ENCODE data around the gene COL6A2. TPM values are rescaled to one million over a fixed set of nuclear protein-coding genes. Genes with fewer than 3 reads are reported as not detected.
A peak's percentile ranks its signal among the peaks of the same experiment; 100 is the strongest.

COL6A2 gene
- total RNA-seq, 1 donor from 2014 or later: 735 TPM

DNA sequence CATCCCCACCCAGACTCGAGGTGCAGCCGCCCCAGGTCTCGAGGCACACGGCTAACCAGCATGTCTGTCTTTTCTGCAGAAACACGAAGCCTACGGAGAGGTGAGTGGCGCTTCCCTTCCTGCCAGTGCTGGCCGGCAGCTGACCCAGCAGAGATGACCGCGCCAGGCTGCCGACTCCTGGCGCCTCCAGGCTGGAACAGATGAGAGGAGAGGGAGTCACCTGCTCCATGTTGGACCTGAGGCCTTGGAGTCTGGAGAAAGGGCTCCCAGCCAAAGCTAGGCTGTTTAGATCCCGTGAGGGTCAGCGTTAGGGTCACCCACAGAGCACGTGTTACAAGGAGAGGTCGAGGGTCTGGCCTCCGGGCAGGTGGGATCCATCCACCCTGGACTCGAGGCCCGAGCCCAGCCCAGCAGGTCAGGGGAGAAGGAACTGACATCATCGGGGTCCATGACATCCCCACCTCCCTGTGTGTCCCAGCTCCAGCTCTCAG, 14.9 kb downstream of the COL6A2 start:
- DNase-seq (ENCODE audit: low spot score): peak; percentile 84

DNA sequence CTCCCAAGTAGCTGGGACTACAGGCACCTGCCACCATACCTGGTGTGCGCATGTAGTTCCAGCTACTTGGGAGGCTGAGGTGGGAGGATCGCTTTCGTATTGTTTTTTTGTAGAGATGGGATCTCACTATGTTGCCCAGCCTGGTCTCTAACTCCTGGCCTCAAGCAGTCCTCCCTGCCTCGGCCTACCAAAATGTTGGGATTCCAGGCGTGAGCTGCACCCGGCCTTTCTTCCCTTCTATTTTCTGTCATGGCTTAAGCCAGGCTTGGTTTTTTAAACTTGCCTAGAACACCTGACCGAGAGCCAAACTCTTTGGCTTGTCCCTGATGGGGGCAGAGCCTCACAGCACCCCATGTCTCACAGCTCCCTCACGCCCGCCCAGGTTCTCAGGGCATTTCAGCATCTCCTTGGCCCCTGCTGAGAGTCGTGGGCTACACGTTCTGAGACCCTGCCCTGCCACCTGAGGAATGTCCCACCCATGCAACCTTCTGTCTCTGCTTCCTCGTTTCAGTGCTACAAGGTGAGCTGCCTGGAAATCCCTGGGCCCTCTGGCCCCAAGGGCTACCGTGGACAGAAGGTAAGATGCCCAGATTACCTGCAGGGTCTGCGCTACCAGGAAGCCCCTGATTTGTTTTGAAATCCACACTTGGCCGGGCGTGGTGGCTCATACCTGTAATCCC, 15.7 kb downstream of the COL6A2 start:
- peak; percentile 45 for DNase-seq (ENCODE audit: low spot score)

DNA sequence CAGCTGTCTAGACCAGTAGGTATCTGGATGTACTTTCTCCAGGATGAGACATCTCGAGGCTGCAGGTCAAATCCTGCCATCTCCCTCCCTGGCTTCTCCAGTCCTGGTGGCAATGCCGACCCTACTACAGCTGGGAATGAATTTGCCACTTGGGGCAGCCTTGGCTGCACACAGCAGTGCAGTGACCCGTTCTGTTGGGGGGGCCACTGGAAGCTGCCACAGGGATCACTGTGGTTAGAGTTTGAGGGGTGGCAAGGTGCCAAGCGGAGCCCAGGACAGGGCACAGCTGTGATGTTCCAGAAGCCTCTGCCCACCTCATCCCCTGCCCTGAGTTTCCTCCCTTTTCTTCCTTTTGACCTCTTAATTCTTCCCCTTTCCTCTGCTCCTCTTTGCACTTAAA, 17.1 kb downstream of the COL6A2 start:
- peak; percentile 53 for DNase-seq (ENCODE audit: low spot score)

DNA sequence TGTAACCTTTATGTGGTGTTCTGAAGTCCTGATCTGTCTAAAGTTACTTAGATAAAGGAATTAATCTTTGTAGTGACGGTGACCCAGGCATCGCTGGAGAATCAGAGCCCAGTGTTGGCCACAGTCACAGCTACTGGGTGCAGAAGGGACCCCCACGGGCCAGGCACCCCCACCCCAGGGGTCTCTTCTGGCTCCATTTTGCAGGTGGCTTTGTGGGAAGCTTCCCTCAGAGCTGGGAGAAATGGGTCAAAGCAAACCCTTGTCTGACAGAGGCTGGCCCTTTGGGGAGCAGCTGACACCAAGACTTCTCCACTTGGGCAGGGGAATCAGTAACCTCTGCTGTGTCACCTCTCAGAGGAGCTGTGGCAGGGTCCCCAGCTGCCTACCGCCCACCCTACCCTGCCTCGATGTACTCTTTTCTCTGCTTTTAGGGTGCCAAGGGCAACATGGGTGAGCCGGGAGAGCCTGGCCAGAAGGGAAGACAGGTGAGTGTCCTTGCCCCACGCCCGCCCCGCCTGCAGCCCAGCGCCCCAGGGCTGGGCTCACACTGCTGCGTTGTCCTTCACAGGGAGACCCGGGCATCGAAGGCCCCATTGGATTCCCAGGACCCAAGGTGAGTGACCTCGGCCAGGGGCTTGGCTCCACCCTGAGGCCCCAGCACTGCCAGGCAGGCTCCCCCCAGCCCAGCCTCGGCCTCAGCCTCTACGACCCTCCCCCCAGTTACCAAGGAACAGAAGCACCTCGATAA, 17.7 kb downstream of the COL6A2 start:
- peak; percentile 60 for DNase-seq (ENCODE audit: low spot score)

DNA sequence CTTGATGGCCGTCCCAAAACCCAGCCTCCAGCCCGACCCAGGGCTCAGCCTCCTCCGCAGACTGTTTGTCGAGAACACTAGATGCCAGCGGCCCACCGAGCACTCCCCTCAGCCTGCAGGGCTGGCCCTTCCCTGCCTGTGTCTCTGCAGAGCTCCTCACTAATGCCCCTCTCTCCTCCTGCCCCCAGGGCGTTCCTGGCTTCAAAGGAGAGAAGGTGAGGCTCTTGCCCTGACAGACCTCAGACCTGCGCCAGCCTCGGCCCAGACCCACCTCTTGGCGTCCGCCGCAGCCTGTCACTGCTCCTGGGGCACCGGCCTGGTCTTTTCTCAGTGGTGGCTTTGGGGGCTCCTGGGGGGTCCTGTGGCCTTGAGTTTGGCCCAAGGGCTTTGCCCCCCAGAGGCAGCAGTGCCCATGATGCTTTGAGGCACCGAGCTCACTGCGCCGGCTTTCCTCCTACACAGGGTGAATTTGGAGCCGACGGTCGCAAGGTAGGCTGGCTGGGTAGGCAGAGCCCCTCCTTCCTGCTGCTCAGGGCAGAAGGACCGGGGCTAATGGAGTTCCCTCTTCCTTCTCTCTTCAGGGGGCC, 18.4 kb downstream of the COL6A2 start:
- peak; percentile 87 for DNase-seq (ENCODE audit: low spot score)

DNA sequence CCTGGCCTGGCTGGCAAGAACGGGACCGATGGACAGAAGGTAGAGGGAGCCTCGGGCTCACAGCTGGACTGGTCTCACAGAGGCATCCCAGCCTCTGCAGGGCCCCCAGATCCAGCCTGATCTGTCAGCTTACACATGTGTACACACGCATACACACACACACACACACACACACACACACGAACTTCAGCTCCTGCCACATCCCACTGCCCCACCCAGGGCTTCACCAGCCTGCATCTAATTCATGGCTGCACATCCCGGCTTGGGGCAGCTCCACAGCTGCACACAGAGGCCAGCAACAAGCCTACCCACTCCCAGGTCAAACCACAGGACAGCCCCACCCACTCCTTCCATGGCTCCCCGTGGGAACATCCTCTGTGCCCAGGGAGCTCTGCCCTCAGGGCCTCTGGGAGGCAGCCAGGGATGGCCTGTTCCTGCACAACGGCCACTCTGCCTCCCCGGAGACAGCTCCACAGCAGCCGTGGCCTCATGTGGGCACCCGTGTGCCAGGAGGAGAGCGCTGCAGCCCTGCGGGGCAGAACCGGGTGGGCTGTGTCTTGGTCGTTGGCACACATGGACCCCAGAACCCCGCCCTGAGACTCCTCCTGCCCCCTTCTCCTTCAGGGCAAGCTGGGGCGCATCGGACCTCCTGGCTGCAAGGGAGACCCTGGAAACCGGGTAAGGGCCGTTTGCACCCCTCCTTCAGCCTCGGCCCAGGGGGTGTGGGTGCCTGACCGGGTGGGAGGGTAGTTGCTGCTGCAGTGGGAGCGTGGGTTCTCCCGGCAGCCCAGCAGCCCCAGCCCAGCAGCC, 19.1 kb downstream of the COL6A2 start:
- peak; percentile 85 for DNase-seq (ENCODE audit: low spot score)

DNA sequence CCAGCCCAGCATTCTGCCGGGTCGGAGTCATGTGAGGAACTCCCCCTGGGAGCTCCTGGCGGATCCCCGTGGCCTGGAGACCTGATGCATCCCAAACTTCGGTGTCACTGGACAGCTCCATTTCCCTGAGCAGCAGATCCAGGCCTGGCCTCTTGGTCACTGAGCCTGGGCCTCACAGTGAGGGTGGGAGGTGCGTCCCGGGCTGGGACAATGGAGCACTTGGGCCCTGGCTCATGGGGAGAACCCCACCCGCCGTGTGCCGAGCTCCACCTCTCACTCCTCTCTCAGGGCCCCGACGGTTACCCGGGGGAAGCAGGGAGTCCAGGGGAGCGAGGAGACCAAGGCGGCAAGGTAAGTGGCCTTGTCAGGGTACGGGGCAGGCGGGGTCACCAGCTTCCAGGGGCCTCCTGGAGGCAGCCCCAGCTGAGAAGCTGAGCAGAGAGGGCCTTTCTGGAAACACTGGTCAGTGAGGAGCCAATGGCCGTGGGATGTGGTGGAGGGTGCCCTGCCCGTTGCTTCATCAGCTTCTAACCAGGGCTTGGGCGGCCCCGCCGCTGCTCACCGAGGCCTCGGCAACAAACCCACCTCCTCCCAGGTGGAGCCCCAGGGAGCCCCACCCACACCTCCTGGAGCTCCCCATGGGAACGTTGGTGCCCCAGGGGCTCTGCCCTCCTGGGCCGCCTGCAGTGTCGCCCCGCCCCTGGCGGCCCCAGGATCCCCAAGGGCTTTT, 19.8 kb downstream of the COL6A2 start:
- DNase-seq (ENCODE audit: low spot score): peak; percentile 89

DNA sequence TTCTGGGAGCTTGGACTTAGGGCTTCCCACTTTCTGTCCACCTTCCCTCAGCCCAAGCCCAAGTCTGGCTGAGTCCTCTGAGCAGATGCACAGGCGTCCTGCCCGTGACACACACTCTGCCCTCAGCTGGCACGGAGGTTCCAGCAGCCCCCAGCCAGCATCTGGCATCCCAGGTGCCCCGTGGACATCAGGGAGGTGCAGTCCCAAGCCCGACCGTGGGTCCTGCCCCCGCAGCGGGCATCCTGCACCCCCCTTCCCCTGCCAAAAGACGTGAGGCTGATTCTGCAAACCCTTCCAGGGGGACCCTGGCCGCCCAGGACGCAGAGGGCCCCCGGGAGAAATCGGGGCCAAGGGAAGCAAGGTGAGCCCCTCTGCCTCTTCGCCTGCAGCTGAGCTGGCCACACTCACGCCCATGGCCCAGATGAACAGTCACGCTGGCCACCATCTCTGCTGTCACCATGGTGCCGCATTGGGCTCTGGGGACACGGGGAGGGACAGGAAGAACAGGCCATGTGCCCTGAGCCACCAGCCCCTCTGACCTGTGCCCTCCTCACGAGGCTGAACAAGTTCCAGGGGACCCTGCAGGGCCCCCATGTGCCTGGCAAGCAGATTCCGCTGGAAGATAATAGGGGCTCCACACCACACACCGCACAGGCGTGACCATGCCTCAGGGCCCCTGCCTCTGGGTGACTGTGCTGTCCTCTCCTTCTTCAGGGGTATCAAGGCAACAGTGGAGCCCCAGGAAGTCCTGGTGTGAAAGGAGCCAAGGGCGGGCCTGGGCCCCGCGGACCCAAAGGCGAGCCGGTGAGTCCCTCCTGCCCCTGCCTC, 20.6 kb downstream of the COL6A2 start:
- peak; percentile 88 for DNase-seq (ENCODE audit: low spot score)

DNA sequence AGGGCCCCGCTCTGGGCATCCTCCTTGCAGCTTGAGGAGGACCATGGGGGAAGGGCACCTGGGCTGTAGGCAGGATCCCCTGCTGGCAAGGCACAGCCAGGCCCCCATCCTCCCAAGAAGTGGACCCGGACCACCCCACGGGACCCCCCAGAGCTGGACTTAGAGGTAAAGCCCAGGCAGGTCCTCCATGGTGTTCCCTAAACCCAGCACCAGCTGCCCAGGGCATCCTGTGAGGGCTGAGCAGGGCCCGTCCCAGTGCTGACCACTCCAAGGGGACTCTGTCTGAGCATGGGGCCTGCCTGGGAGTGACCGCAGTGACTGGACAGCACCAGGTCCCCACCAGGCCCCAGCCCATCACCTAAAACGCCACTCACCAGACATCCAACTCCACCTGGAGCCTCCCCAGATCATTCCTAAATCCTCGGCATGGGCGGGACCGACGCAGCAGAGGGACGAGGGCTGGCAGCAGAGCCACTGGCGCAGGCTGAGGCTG, 21.3 kb downstream of the COL6A2 start:
- DNase-seq (ENCODE audit: low spot score): peak; percentile 81

DNA sequence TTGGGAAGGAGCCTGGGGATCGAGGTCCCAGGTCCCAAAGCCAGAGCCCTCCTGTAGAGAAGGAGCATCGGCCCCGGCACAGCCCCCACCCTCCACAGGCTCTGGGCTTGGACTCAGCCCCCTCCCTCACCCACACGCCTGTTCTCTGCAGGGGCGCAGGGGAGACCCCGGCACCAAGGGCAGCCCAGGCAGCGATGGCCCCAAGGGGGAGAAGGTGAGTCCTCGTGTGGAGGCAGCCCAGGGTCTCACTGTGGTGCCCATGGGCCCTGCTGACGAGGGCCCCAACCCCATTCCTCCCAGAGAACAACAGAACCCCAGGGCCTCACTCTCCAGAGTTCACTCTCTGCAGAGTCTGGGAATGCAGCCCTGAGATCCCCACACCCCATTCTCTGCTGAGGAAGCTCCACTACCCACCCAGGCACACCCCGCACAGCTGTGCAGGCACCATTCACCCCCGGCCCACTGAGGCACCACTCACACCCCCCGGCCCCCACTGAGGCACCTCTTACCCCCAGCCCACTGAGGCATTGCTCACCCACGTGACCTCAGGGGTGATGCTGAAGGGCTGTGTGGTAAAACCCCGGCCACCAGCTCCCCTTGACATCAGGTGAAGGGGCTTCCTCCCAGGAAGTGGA, 21.8 kb downstream of the COL6A2 start:
- peak; percentile 72 for DNase-seq (ENCODE audit: low spot score)

DNA sequence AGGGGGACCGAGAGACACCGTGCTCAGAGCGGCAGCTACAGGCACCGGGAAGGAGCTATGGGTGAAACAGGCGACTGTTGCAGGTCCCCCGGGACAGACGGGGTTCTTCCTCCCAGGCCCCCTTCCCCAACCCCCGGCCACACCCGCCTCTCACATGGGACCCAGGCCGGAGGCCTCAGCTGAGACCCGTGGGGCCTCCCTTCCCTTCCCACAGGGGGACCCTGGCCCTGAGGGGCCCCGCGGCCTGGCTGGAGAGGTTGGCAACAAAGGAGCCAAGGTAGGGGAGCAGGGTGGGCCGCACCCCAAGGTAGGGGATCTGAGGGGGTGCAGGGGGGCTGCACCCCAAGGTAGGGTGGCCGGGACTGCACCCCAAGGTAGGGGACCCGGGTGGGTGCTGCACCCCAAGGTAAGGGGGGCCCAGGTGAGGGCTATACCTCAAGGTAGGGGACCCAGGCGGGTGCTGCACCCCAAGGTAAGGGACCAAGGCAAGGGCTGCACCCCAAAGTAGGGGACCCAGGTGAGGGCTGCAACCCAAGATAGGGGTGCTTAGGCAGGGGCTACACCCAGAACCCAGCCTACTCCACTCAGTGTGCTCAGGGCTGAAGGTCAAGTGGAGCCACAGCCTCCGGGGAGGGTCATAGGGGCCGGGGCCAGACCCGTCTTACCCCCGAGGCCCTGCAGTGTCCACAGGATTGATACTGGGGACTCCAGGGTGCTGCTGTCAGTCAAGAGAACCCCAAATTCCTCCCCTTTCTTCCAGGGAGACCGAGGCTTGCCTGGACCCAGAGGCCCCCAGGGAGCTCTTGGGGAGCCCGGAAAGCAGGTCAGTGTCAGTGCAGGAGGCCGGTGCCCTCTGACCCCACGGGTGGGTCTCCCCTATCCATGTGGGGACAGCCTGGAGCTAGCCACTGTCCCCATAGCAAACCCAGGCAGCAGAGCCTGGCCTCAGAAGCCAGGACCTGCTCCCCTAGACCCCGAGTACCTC, 22.7 kb downstream of the COL6A2 start:
- DNase-seq (ENCODE audit: low spot score): peak; percentile 81

DNA sequence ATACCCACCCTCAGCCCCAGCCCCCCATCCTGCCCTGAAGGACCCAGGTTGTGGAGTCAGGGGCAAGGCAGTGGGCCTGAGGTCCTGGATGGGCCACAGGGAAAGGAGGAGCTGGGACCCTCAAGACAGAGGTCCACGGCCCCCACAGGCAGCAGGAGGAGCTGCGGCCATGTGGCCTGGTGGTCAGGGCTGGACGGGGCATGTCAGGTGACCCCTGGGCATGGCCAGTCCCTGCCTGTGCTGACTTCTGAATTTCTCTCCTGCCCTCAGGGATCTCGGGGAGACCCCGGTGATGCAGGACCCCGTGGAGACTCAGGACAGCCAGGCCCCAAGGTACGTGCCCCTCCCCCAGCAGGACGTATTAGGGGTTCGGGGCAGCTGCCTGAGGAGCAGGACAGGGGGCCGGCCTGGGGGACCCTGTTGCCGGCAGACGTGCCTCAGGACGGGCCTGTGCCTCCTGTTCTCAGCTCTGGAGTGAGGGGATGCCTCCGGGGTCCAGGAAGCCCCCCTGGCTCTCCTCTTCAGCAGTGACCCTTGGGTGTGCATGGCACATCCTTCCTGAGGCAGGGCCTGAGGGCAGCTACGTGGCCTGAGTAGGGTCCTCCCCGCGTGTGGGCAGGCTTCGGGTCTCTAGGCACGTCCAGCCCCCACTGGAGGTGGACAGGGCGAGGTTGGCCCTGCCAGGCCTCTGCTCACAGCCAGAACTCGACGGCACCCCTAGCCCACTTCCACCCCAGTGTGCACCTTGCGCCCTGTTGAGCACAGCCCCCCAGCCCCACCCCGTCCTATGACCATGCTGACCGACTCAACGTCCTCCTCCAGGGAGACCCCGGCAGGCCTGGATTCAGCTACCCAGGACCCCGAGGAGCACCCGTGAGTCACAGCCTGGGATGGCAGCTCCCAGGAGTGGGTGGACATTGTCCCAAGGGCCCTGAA, 23.6 kb downstream of the COL6A2 start:
- DNase-seq (ENCODE audit: low spot score): peak; percentile 84

DNA sequence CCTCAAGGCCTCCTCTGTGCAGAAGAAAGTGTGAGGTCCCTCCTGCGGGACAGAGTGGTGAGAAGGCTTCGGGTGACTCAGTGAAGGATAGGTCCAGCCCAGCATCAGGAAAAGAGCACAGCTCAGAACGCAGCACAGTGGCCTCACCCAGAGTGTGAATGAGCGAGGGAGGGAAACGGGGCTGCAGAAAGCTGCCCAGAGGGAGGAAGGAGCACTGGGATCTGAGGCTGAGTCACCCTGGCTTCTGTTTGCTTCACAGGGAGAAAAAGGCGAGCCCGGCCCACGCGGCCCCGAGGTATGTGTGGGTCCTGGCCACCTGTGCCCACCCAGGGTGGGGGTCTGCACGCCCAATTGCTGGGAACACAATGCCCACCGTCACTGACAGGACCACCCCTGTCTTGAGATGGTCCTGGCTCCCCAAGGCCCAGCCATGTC, 24.3 kb downstream of the COL6A2 start:
- peak; percentile 85 for DNase-seq (ENCODE audit: low spot score)

DNA sequence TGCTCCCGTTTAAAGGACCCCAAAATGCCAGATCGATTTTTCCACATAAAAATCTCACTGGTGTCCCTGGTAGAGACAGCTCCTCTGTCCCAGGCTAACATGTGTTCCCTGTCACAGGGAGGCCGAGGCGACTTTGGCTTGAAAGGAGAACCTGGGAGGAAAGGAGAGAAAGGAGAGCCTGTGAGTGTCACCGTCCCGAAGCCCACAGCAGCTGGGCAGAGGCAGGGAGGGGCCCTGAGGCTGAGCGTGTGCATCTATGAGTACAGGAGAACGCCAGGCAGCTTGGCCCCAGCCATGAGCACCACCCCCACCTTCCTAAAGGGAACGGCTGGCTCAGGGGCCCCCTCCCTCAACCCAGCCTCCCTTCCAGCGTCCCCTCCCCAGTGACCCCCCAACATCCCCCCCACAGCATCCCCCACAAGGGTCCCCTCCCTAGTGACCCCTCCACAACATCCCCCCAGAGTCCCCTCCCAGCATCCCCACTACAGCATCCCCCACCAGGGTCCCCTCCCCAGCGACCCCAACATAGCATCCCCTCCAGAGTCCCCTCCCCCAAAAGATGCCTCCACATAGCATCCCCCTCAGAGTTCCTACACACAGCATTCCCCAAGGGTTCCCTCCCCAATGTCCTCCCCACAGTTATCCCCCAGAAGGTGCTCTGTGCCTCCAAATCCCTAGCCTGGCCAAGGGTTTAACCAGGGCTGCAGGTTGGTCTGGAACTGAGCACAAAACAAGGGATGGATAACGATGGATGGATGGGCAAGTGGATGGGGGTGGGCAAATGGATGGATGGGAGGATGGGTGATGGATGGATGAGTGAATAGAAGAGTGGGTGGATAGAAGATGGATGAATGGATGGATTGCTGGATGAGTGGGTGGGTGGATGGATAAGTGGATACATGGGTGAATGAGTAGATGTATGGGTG, 25.1 kb downstream of the COL6A2 start:
- DNase-seq (ENCODE audit: low spot score): peak; percentile 65

DNA sequence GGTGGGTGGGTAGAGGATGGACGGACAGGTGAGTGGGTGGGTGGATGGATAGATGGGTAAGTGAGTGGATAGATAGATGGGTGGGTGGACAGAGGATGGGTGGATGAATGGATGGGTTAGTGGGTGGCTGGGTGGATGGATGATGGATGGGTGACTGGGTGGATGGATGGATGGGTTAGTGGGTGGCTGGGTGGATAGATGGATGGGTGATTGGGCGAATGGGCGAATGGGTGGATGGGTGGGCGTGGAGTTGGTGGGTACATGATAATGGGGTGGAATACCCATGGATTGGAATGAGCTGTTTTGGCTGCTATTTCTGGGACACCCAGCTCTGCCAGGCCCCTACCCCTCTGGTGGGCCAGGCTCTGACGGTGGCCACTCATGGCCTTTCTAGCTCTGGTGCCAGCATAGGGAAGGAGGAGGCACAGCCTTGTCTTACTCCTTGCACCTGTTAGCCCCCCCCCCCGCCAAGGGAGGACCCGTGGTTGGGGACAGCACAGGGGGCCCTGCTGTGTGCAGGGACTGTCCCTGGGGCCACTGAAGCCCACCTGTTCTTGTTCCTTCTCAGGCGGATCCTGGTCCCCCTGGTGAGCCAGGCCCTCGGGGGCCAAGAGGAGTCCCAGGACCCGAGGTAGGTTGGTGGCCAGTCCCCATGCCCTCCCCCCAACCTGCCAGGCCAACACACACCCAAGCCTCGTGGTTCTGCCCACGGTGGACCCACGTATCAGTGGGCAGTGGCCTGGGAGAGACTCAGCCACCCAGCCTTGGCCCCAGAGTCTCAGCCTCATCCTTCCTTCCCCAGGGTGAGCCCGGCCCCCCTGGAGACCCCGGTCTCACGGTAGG, 26.4 kb downstream of the COL6A2 start:
- peak; percentile 82 for DNase-seq (ENCODE audit: low spot score)

Data from mesenteric fat pad (tissue), 1 donor.